K562 (cell line): ENCODE results near the gene DLX4. TPM values are rescaled to one million over a fixed set of nuclear protein-coding genes. Genes with fewer than 3 reads are reported as not detected.

ENCODE experiments used
- BCOR ChIP-seq: fragments of 450-650 bp; IDR thresholded peaks from 2 replicates; pipeline ENCODE4 v1.6.1; 2016
- C11orf30 ChIP-seq: fragments of 450-650 bp; IDR thresholded peaks from 2 replicates; pipeline ENCODE4 v1.6.1; 2016; ENCODE audit warnings: low read depth, mild to moderate bottlenecking
- CEBPB ChIP-seq: fragments of 450-650 bp; IDR thresholded peaks from 2 replicates; pipeline ENCODE4 v1.6.1; 2016; ENCODE audit warnings: missing genetic modification characterization, missing compliant biosample characterization
- CXXC5 ChIP-seq: fragments of 250-450 bp; sonication (Bioruptor Pico); IDR thresholded peaks from 2 replicates; pipeline ENCODE4 v1.8.0; 2022; ENCODE audit warnings: inconsistent platforms, mild to moderate bottlenecking, moderate library complexity
- E2F5 ChIP-seq: sonication (generic); formaldehyde crosslinking; IDR thresholded peaks from 2 replicates; pipeline ENCODE4 v1.8.0; 2022; ENCODE audit warnings: mild to moderate bottlenecking, missing genetic modification reagents
- E2F6 ChIP-seq, 2 experiments: IDR thresholded peaks; 2 replicates each; pipeline ENCODE4 v1.6.1; 2011; ENCODE audit warnings: borderline replicate concordance in 1 of 2, control low read depth in 1 of 2, low read depth in 1 of 2, low read length in 1 of 2, mild to moderate bottlenecking in 1 of 2, mixed read lengths in 1 of 2, moderate library complexity in 1 of 2; ENCODE audit not compliant: insufficient read depth in 1 of 2, insufficient read length in 1 of 2, poor library complexity in 1 of 2, severe bottlenecking in 1 of 2; ENCODE audit errors: extremely low read depth in 1 of 2
- FOSL1 ChIP-seq: fragments of 200-800 bp; sonication (Bioruptor generic); conservative IDR thresholded peaks from 2 replicates; pipeline ENCODE4 v1.6.1; 2016; ENCODE audit warnings: missing genetic modification characterization, missing compliant biosample characterization
- HDGF ChIP-seq: fragments of 450-650 bp; IDR thresholded peaks from 2 replicates; pipeline ENCODE4 v1.6.1; 2016
- KAT8 ChIP-seq: fragments of 450-650 bp; IDR thresholded peaks from 2 replicates; pipeline ENCODE4 v1.6.1; 2016; ENCODE audit warnings: low read depth, mild to moderate bottlenecking
- MEIS2 ChIP-seq: fragments of 450-650 bp; IDR thresholded peaks from 2 replicates; pipeline ENCODE4 v1.6.1; 2014; ENCODE audit warnings: mild to moderate bottlenecking; ENCODE audit not compliant: partially characterized antibody
- NFATC3 ChIP-seq: fragments of 450-650 bp; IDR thresholded peaks from 2 replicates; pipeline ENCODE4 v1.6.1; 2017; ENCODE audit warnings: mild to moderate bottlenecking
- RAD21 ChIP-seq, 2 experiments: fragments of 250-450 bp in 1 of 2; fragments of 450-650 bp in 1 of 2; sonication (Bioruptor Pico) in 1 of 2; formaldehyde crosslinking in 1 of 2; IDR thresholded peaks in 1 of 2; conservative IDR thresholded peaks in 1 of 2; 2 replicates each; pipeline versions ENCODE4 v1.4.0 to v1.8.0; 2020 to 2022; ENCODE audit warnings: mild to moderate bottlenecking in 2 of 2, moderate library complexity in 1 of 2
- SREBF1 ChIP-seq: fragments of 150-350 bp; IDR thresholded peaks from 2 replicates; pipeline ENCODE4 v1.6.1; 2014; ENCODE audit warnings: antibody characterized with exemption, low read depth, low read length, borderline replicate concordance
- TCF7 ChIP-seq: sonication (generic); IDR thresholded peaks from 2 replicates; pipeline ENCODE4 v1.6.1; 2016; ENCODE audit warnings: antibody characterized with exemption, borderline replicate concordance
- ZKSCAN3 ChIP-seq: fragments of 250-450 bp; sonication (Bioruptor Pico); IDR thresholded peaks from 2 replicates; pipeline ENCODE4 v1.4.0; 2020
- ZNF785 ChIP-seq: fragments of 250-450 bp; sonication (Bioruptor Pico); IDR thresholded peaks from 2 replicates; pipeline ENCODE4 v1.4.0; 2020; ENCODE audit warnings: mild to moderate bottlenecking
- polyA plus RNA-seq, 8 experiments: library from polyadenylated mRNA; depleted of rRNA in 4 of 8; stranded (reverse) in 5 of 8; unstranded in 3 of 8; fragments of >200 nt; fragmentation: Nextera tagmentation in 2 of 8; fragmentation: Illumina TruSeq in 1 of 8; extraction: Ambion mirVana in 2 of 8; extraction: Trizol in 1 of 8; gene quantifications; 2 replicates each; pipeline versions ENCODE4 v1.2.1 to v1.2.3, GENCODE V29; 2011 to 2014; ENCODE audit warnings: inconsistent platforms in 1 of 8, missing spikeins in 1 of 8
- total RNA-seq, 7 experiments: library from RNA; depleted of rRNA in 6 of 7; stranded (reverse); fragments of >200 nt in 6 of 7; fragmentation: Illumina TruSeq in 2 of 7; extraction: Trizol in 2 of 7; gene quantifications; 2 replicates each; pipeline versions ENCODE4 v1.2.1 to v1.2.3, GENCODE V29; 2011 to 2021; ENCODE audit warnings: low replicate concordance in 1 of 7
- TF ChIP-seq, protein P1 (sequence below), 2 experiments: fragments of 450-650 bp in 1 of 2; sonication (generic) in 1 of 2; formaldehyde crosslinking in 1 of 2; IDR thresholded peaks in 1 of 2; conservative IDR thresholded peaks in 1 of 2; 2 replicates each; pipeline versions ENCODE4 v1.6.1 to v1.8.1; 2016 to 2023; ENCODE audit warnings: mild to moderate bottlenecking in 2 of 2, moderate library complexity in 2 of 2, inconsistent platforms in 1 of 2, missing genetic modification reagents in 1 of 2
- TF ChIP-seq, protein P2 (sequence below): fragments of 450-650 bp; conservative IDR thresholded peaks from 2 replicates; pipeline ENCODE4 v1.6.1; 2016; ENCODE audit warnings: missing genetic modification characterization, low read depth, mild to moderate bottlenecking, control low read depth, missing compliant biosample characterization
- TF ChIP-seq, protein P3 (sequence below): fragments of 450-650 bp; IDR thresholded peaks from 2 replicates; pipeline ENCODE4 v1.6.1; 2017; ENCODE audit warnings: antibody characterized with exemption, mild to moderate bottlenecking

DLX4 gene
- total and polyA plus RNA-seq, 9 of the 15 experiments (the other 6 are each of a cell fraction or from before 2014, with no cell fraction given) = 0.15 to 2.2 (median 0.58) TPM

DNA sequence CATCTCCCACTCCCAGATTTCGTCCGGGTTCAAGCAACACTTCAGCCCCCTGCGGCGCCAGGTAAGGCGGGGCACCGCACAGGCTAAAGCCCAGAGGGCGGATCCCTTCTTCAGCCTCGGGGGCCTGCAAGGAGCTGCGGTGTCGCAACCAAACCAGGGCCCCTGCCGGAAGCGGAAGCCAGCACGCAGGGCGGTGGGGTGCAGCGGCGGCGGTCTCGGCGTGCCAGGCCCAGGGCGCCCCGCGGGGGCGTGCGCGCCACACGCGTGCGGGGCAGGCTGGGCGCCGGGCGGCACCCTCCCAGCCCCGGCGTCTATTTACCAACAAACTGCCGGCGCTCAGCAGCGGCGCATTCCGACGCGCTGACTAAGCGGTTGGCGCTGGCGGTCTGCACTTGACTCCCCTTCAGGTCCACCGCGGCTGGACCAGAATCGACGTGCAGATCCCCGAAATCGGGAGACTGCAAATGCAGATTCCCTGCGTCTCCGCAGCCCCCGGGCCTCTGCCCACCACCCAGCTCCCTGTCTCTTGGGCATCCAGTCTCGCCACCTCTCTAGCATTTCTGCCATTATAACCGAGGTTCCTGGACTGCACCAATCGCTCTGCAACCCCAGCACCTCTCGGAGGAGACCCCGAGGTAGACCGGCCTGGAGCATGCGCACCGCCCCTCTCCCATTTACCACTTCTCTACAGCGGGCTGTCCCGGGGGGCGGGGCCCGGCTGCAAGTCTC lies 421 bp upstream of the DLX4 start (continued):
- TF ChIP-seq TCF7 (no peak), MEIS2 (peak; percentile 36), SREBF1 (no peak), FOSL1 (tag) (peak; percentile 52), RAD21 (CRISPR knock-in tag; conservative IDR thresholded peaks at IDR 0.05 in 1 of 2, IDR thresholded peaks at IDR 0.05 in 1 of 2) (no peak), CEBPB (tag) (peak; percentile 91), ZKSCAN3 (CRISPR knock-in tag) (no peak), BCOR (no peak), E2F6 (IDR thresholded peaks at IDR 0.05; ENCODE audit: borderline replicate concordance in 1 of 2, extremely low read depth in 1 of 2, insufficient read depth in 1 of 2, insufficient read length in 1 of 2, low read depth in 1 of 2, low read length in 1 of 2, poor library complexity in 1 of 2, severe bottlenecking in 1 of 2) (peak; percentile 42 to 77), C11orf30 (no peak), NFATC3 (no peak), E2F5 (CRISPR knock-in tag) (no peak), HDGF (no peak), KAT8 (no peak), CXXC5 (peak; percentile 75), ZNF785 (CRISPR knock-in tag) (no peak)
- TF ChIP-seq, protein P1, sequence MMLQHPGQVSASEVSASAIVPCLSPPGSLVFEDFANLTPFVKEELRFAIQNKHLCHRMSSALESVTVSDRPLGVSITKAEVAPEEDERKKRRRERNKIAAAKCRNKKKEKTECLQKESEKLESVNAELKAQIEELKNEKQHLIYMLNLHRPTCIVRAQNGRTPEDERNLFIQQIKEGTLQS (IDR thresholded peaks at IDR 0.05) = peak; percentile 61
- TF ChIP-seq, protein P1 (CRISPR knock-in tag; conservative IDR thresholded peaks at IDR 0.05) = 0 out of 2 replicates have a peak, but pooled peaks have one; percentile 48
- TF ChIP-seq, protein P2, sequence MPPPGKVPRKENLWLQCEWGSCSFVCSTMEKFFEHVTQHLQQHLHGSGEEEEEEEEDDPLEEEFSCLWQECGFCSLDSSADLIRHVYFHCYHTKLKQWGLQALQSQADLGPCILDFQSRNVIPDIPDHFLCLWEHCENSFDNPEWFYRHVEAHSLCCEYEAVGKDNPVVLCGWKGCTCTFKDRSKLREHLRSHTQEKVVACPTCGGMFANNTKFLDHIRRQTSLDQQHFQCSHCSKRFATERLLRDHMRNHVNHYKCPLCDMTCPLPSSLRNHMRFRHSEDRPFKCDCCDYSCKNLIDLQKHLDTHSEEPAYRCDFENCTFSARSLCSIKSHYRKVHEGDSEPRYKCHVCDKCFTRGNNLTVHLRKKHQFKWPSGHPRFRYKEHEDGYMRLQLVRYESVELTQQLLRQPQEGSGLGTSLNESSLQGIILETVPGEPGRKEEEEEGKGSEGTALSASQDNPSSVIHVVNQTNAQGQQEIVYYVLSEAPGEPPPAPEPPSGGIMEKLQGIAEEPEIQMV (tag) = no peak
- TF ChIP-seq, protein P3, sequence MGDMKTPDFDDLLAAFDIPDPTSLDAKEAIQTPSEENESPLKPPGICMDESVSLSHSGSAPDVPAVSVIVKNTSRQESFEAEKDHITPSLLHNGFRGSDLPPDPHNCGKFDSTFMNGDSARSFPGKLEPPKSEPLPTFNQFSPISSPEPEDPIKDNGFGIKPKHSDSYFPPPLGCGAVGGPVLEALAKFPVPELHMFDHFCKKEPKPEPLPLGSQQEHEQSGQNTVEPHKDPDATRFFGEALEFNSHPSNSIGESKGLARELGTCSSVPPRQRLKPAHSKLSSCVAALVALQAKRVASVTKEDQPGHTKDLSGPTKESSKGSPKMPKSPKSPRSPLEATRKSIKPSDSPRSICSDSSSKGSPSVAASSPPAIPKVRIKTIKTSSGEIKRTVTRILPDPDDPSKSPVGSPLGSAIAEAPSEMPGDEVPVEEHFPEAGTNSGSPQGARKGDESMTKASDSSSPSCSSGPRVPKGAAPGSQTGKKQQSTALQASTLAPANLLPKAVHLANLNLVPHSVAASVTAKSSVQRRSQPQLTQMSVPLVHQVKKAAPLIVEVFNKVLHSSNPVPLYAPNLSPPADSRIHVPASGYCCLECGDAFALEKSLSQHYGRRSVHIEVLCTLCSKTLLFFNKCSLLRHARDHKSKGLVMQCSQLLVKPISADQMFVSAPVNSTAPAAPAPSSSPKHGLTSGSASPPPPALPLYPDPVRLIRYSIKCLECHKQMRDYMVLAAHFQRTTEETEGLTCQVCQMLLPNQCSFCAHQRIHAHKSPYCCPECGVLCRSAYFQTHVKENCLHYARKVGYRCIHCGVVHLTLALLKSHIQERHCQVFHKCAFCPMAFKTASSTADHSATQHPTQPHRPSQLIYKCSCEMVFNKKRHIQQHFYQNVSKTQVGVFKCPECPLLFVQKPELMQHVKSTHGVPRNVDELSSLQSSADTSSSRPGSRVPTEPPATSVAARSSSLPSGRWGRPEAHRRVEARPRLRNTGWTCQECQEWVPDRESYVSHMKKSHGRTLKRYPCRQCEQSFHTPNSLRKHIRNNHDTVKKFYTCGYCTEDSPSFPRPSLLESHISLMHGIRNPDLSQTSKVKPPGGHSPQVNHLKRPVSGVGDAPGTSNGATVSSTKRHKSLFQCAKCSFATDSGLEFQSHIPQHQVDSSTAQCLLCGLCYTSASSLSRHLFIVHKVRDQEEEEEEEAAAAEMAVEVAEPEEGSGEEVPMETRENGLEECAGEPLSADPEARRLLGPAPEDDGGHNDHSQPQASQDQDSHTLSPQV = no peak
